Neural cell (in vitro differentiated cells): Measurements from ENCODE around the gene NKX1-2. TPM values are rescaled to one million over a fixed set of nuclear protein-coding genes. Genes with fewer than 3 reads are reported as not detected.

Experiments
- H2AFZ ChIP-seq: fragments of 200-600, 300-800 bp; sonication (generic), shearing (Covaris generic); 2 replicates; pipeline ENCODE4 v1.6.0; 2014; ENCODE audit warnings: low read depth, mild to moderate bottlenecking, antibody characterized with exemption, low read length, moderate library complexity
- H3F3A ChIP-seq: fragments of 200-600 bp; shearing (Covaris generic); 2 replicates; pipeline ENCODE4 v1.6.1; 2016; ENCODE audit warnings: mild to moderate bottlenecking, moderate library complexity, mixed read lengths, antibody characterized with exemption, low read length; ENCODE audit not compliant: insufficient read depth, poor library complexity, severe bottlenecking
- H3K27ac ChIP-seq: fragments of 200-600, 300-800 bp; sonication (generic), shearing (Covaris generic); 2 replicates; pipeline ENCODE4 v1.5.1; 2014; ENCODE audit warnings: mild to moderate bottlenecking, low read length, moderate library complexity
- H3K27me3 ChIP-seq: fragments of 300-800, 200-600 bp; sonication (generic), shearing (Covaris generic); 2 replicates; pipeline ENCODE4 v1.6.0; 2014; ENCODE audit warnings: mild to moderate bottlenecking, low read depth, low read length, moderate library complexity; ENCODE audit not compliant: insufficient read depth
- H3K36me3 ChIP-seq: fragments of 300-800, 200-600 bp; sonication (generic), shearing (Covaris generic); 2 replicates; pipeline ENCODE4 v1.5.1; 2014; ENCODE audit warnings: mild to moderate bottlenecking, antibody characterized with exemption, low read length, moderate library complexity; ENCODE audit not compliant: insufficient read depth
- H3K4me2 ChIP-seq: fragments of 300-800, 200-600 bp; sonication (generic), shearing (Covaris generic); 2 replicates; pipeline ENCODE4 v1.6.0; 2014; ENCODE audit warnings: mild to moderate bottlenecking, low read length
- H3K4me3 ChIP-seq: fragments of 300-800, 200-600 bp; sonication (generic), shearing (Covaris generic); 2 replicates; pipeline ENCODE4 v1.5.1; 2014; ENCODE audit warnings: mild to moderate bottlenecking, low read length, moderate library complexity
- H3K79me2 ChIP-seq: fragments of 200-600 bp; shearing (Covaris generic); replicated peaks from 2 replicates; pipeline ENCODE4 v1.6.0; 2014; ENCODE audit warnings: mild to moderate bottlenecking, low read length, moderate library complexity; ENCODE audit not compliant: insufficient read depth
- H3K9ac ChIP-seq: fragments of 300-800, 200-600 bp; sonication (generic), shearing (Covaris generic); 2 replicates; pipeline ENCODE4 v1.6.1; 2016; ENCODE audit warnings: mild to moderate bottlenecking, low read length, mixed read lengths
- H3K9me2 ChIP-seq: fragments of 200-600 bp; shearing (Covaris generic); 2 replicates; pipeline ENCODE4 v1.6.1; 2016; ENCODE audit warnings: mild to moderate bottlenecking, low read length, mixed read lengths; ENCODE audit not compliant: insufficient read depth
- H3K9me3 ChIP-seq: fragments of 200-600, 300-800 bp; sonication (generic), shearing (Covaris generic); 2 replicates; pipeline ENCODE4 v1.6.1; 2016; ENCODE audit warnings: mild to moderate bottlenecking, mixed run types, low read length, moderate library complexity, mixed read lengths
- H4K20me1 ChIP-seq: fragments of 200-600 bp; shearing (Covaris generic); 2 replicates; pipeline ENCODE4 v1.6.1; 2016; ENCODE audit warnings: mild to moderate bottlenecking, mixed run types; ENCODE audit not compliant: insufficient read depth
- CTCF ChIP-seq: fragments of 450-650 bp; IDR thresholded peaks from 2 replicates; pipeline ENCODE4 v1.5.1; 2014; ENCODE audit warnings: antibody characterized with exemption, mild to moderate bottlenecking, moderate library complexity; ENCODE audit not compliant: poor library complexity, severe bottlenecking
- EP300 ChIP-seq: fragments of 450-650 bp; conservative IDR thresholded peaks from 2 replicates; pipeline ENCODE4 v1.6.1; 2014; ENCODE audit warnings: antibody characterized with exemption, mild to moderate bottlenecking, moderate library complexity; ENCODE audit not compliant: poor library complexity, severe bottlenecking
- EZH2 ChIP-seq: fragments of 200-600, 300-800 bp; shearing (Covaris generic), sonication (generic); IDR thresholded peaks from 2 replicates; pipeline ENCODE4 v1.6.1; 2014; ENCODE audit warnings: antibody characterized with exemption, low read length, borderline replicate concordance, mild to moderate bottlenecking; ENCODE audit not compliant: insufficient read depth, poor library complexity, severe bottlenecking
- MXI1 ChIP-seq: fragments of 450-650 bp; conservative IDR thresholded peaks from 2 replicates; pipeline ENCODE4 v1.6.1; 2014; ENCODE audit warnings: antibody characterized with exemption, mild to moderate bottlenecking; ENCODE audit not compliant: poor library complexity, severe bottlenecking
- POLR2AphosphoS5 ChIP-seq: IDR thresholded peaks from 2 replicates; pipeline ENCODE4 v1.6.1; 2012
- RAD21 ChIP-seq: fragments of 450-650 bp; conservative IDR thresholded peaks from 2 replicates; pipeline ENCODE4 v1.6.1; 2014; ENCODE audit warnings: antibody characterized with exemption, mild to moderate bottlenecking, moderate library complexity
- REST ChIP-seq: IDR thresholded peaks from 2 replicates; pipeline ENCODE4 v1.6.1; 2012; ENCODE audit warnings: borderline replicate concordance
- SMC3 ChIP-seq: fragments of 450-650 bp; conservative IDR thresholded peaks from 2 replicates; pipeline ENCODE4 v1.6.1; 2014; ENCODE audit warnings: antibody characterized with exemption, mild to moderate bottlenecking, moderate library complexity; ENCODE audit not compliant: poor library complexity
- TAF1 ChIP-seq: IDR thresholded peaks from 2 replicates; pipeline ENCODE4 v1.6.1; 2012; ENCODE audit warnings: low read depth
- polyA plus RNA-seq: library from polyadenylated mRNA; depleted of rRNA; stranded (reverse); fragments of >200 nt; gene quantifications from 2 replicates; pipeline ENCODE4 v1.2.3, GENCODE V29; 2014

The NKX1-2 gene
- polyA plus RNA-seq, 1 donor from 2014 or later: 0.19 TPM

GRCh38 chr10:124417895-124418725, 31.7 kb downstream of the NKX1-2 start:
- Histone ChIP-seq H3K9ac (peak overlapping the region; percentile 77), H3K4me2 (peak overlapping the region; percentile 49), H3K27me3 (peaks cover 8% of the 10 kb centered on the region), H3K79me2 (peaks cover 31% of the 10 kb centered on the region), H3K27ac (peak overlapping the region; percentile 37), H4K20me1 (no peaks in the 10 kb centered on the region), H3K9me2 (no peaks in the 10 kb centered on the region), H3F3A (no peaks in the 10 kb centered on the region), H3K9me3 (no peaks in the 10 kb centered on the region), H3K4me3 (peak overlapping the region; percentile 88), H2AFZ (peak overlapping the region; percentile 37), H3K36me3 (no peaks in the 10 kb centered on the region)
- TF ChIP-seq REST (no peak), CTCF (peak; percentile 33)

- no peaks in the 10 kb centered on the region for H4K20me1 ChIP-seq
- no peaks in the 10 kb centered on the region for H3F3A ChIP-seq
- no peaks in the 10 kb centered on the region for H3K36me3 ChIP-seq
- H2AFZ ChIP-seq: no peak overlapping the region
- peaks cover 31% of the 10 kb centered on the region for H3K79me2 ChIP-seq
- no peak overlapping the region for H3K4me2 ChIP-seq
- TF ChIP-seq POLR2AphosphoS5: no peak
- TF ChIP-seq TAF1: no peak
- no peak for TF ChIP-seq RAD21
- no peak for TF ChIP-seq EZH2
- no peak for TF ChIP-seq REST
- no peak for TF ChIP-seq CTCF
- TF ChIP-seq EP300: no peak
- no peak for TF ChIP-seq SMC3
- no peak for TF ChIP-seq MXI1
- no peak overlapping the region for H3K27ac ChIP-seq
- no peak overlapping the region for H3K4me3 ChIP-seq
- no peaks in the 10 kb centered on the region for H3K9me3 ChIP-seq
- H3K9me2 ChIP-seq: no peaks in the 10 kb centered on the region
- peaks cover 8% of the 10 kb centered on the region for H3K27me3 ChIP-seq
- no peak overlapping the region for H3K9ac ChIP-seq
Observed at GRCh38 chr10:124416733-124417132, 33.1 kb downstream of the NKX1-2 start.
